Colonic mucosa (tissue), 4 donors: ENCODE measurements around the gene TRIP13. TPM values are rescaled to one million over a fixed set of nuclear protein-coding genes. Genes with fewer than 3 reads are reported as not detected.

ENCODE experiments used
- DNase-seq: peaks from one replicate; pipeline ENCODE4 v3.0.0-alpha.2; 2020
- H3K27ac ChIP-seq: fragments of 200-600 bp; one replicate; pipeline ENCODE4 v1.8.0; 2021
- H3K27me3 ChIP-seq: fragments of 200-600 bp; one replicate; pipeline ENCODE4 v1.8.0; 2021
- H3K36me3 ChIP-seq: fragments of 200-600 bp; one replicate; pipeline ENCODE4 v1.8.0; 2021
- H3K4me1 ChIP-seq: fragments of 200-600 bp; one replicate; pipeline ENCODE4 v1.8.0; 2021; ENCODE audit warnings: mild to moderate bottlenecking
- H3K4me3 ChIP-seq: fragments of 200-600 bp; one replicate; pipeline ENCODE4 v1.8.0; 2021
- H3K9ac ChIP-seq, 2 donors: one replicate each; pipeline ENCODE4 v1.7.0; 2013; ENCODE audit warnings: control low read depth in 2 of 2, low read depth in 2 of 2, low read length in 2 of 2
- H3K9me3 ChIP-seq: fragments of 200-600 bp; one replicate; pipeline ENCODE4 v1.8.0; 2021
- intact Hi-C: fragments of 100-400 bp; cut with DNase I; formaldehyde crosslinking; loops from one replicate; pipeline ENCODE4 v1.14.1; 2022
- total RNA-seq, 2 donors: library from RNA; stranded (reverse); fragmentation: NEBNext Ultra II Directional in 1 of 2; extraction: Animal tissue kit (Norgen Biotek cat#: 25700) in 1 of 2; gene quantifications; one replicate each; pipeline ENCODE4 v1.2.1, GENCODE V29; 2021
- TF ChIP-seq, protein P1 (sequence below): fragments of 200-600 bp; IDR thresholded peaks from one replicate; pipeline ENCODE4 v1.8.0; 2022; ENCODE audit warnings: antibody characterized with exemption, mild to moderate bottlenecking
- donor health status: healthy.
- donor health status: DM: no; HTN: no; CAD: no.
- donor health status: DM: no; HTN: no; CAD: no.

Gene TRIP13
- total RNA-seq, 2 donors from 2014 or later: 5.8 to 18.1 TPM

DNA sequence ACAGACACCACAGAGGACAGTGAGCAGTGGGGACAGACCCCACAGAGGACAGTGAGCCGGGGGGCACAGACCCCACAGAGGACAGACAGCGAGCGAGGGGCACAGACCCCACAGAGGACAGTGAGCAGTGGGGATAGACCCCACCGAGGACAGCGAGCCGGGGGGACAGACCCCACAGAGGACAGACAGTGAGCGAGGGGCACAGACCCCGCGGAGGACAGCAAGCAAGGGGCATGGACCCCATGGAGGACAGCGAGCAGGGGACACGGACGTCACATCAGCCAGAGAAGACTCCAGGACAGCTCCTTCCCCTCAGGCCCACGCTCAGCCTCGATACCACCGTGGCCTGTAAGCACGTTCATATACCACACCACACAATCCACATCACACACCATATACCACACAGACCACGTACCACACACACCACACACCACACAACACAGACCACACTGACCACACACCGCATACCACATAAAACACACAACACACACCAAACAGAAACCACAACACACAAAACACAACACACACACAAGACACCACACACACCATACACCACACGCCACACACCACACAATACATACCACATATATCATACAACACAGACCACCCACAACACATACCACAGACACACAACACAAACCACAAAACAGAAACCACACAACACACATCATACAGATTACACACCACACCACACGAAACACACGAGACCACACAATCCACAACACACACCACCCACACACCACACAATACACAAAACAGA is 36.7 kb upstream of the TRIP13 start:
- Histone ChIP-seq H3K9ac (no peak overlapping the region), H3K4me3 (no peak overlapping the region), H3K27ac (no peak overlapping the region), H3K9me3 (no peaks in the 10 kb centered on the region), H3K4me1 (no peaks in the 10 kb centered on the region), H3K27me3 (peaks cover 4% of the 10 kb centered on the region), H3K36me3 (no peaks in the 10 kb centered on the region)
- intact Hi-C loops: no loop called here
- TF ChIP-seq, protein P1, sequence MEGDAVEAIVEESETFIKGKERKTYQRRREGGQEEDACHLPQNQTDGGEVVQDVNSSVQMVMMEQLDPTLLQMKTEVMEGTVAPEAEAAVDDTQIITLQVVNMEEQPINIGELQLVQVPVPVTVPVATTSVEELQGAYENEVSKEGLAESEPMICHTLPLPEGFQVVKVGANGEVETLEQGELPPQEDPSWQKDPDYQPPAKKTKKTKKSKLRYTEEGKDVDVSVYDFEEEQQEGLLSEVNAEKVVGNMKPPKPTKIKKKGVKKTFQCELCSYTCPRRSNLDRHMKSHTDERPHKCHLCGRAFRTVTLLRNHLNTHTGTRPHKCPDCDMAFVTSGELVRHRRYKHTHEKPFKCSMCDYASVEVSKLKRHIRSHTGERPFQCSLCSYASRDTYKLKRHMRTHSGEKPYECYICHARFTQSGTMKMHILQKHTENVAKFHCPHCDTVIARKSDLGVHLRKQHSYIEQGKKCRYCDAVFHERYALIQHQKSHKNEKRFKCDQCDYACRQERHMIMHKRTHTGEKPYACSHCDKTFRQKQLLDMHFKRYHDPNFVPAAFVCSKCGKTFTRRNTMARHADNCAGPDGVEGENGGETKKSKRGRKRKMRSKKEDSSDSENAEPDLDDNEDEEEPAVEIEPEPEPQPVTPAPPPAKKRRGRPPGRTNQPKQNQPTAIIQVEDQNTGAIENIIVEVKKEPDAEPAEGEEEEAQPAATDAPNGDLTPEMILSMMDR: no peak
- DNase-seq: no peak

DNA sequence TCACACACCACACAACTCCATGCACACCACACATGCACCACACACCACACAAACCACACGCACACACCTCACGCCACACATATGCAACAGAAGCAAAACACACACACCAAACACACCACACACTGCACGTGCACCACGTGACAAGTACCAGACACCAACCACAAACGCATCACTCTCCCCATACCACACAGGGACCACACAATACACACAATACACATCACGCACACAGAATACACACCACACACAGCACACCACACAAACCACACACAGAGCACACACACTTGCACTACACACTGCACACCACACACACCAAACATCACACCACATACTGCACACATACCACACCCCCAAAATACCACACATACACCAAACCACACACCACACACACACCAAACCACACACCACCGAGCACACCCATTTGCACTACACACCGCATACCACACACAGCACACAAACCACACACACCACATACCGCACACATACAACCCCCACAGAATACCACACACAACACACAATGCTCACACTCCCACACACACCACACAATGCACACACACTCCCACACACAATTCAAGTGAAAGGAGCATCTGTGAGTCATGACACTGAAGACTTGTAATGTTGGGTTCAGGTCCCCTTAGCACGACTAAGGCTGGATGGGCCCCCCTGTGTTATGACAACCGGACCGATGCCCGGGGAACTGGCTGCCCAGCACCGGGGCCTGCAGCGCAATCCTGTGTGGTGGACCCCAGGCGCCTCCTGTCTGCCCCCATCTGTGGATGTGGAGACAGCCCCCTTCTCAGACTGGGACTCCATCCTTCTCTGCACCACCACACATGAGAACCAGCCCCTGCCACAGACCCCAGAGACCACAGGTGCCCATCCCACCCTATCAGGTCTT is 35.9 kb upstream of the TRIP13 start:
- H3K4me1 ChIP-seq: no peaks in the 10 kb centered on the region
- no peaks in the 10 kb centered on the region for H3K9me3 ChIP-seq
- H3K9ac ChIP-seq: no peak overlapping the region
- H3K4me3 ChIP-seq: no peak overlapping the region
- no peaks in the 10 kb centered on the region for H3K36me3 ChIP-seq
- TF ChIP-seq, protein P1: no peak
- H3K27me3 ChIP-seq: no peaks in the 10 kb centered on the region
- no peak for DNase-seq
- no peak overlapping the region for H3K27ac ChIP-seq
- intact Hi-C loops: no loop called here

DNA sequence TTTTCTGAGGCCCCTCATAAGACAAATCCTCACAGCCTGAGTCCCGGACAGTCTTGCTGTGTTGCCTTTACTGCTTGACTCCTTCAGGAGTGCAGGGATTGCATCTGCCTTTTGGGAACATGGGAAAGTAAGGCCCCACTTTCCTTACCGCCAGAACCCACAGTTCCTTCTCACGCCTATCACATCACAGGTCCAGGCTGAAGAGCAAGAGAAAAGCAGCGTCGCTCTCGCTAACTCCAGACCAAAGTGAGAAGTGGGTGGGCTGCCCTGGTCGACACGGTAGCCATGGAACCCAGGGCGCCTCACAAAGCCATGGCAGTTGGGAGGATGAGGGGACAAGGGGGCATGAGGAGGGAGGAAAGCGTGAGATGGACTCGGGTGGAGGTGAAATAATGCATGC is 34.0 kb upstream of the TRIP13 start:
- Histone ChIP-seq H3K36me3 (no peaks in the 10 kb centered on the region), H3K4me3 (no peak overlapping the region), H3K9ac (no peak overlapping the region), H3K27ac (no peak overlapping the region), H3K4me1 (no peaks in the 10 kb centered on the region), H3K27me3 (no peaks in the 10 kb centered on the region), H3K9me3 (no peaks in the 10 kb centered on the region)
- TF ChIP-seq, protein P1: no peak
- intact Hi-C loops: no loop called here
- no peak for DNase-seq

DNA sequence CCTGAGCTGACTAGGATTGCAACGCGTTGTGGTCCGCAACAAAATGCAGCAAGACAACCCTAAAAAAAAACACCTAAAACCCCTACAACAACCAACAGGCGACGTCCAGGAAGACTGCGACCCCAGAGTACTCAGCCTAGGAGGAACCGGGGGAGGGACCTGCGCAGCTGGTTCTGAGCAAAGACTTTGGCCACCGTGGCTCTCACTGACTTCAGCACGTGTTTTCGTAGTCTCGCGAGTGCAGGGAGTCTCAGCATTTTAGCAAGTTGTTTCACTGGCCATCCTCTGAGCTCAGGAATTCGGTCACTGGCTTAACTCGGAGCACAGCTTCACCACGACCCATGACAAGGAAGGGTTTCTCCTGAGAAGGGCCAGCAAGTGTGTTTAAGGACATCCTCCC is 33.3 kb upstream of the TRIP13 start:
- TF ChIP-seq, protein P1: no peak
- no peak for DNase-seq
- Histone ChIP-seq H3K4me1 (no peaks in the 10 kb centered on the region), H3K9ac (no peak overlapping the region), H3K4me3 (no peak overlapping the region), H3K27me3 (no peaks in the 10 kb centered on the region), H3K9me3 (no peaks in the 10 kb centered on the region), H3K36me3 (no peaks in the 10 kb centered on the region), H3K27ac (no peak overlapping the region)
- intact Hi-C loops: no loop called here

DNA sequence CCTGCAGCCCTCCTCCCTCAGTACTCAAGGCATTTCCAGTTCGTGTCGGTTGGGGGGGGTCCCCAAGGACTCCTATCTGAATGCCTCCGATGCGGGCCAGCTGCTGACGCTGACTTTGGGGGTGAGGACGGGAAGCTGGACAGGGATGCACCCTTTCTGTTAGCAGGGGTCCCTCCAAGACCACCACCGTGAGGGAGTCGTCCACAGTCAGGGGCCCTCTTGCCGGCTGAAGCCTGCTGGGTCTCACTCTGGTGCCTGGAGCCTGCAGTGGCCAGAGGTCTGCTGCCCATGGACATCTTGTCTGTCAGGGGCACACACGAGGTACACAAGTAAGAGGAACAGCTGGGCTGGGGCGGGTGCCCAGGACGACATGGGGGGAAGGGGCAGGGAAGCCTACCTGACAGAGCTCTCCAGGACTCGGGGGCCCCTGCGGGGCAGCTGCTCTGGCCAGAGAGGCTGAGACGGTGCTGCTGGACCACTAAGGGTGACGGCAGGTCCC is 32.8 kb upstream of the TRIP13 start:
- H3K9ac ChIP-seq: no peak overlapping the region
- no peaks in the 10 kb centered on the region for H3K27me3 ChIP-seq
- intact Hi-C loops: no loop called here
- no peak overlapping the region for H3K27ac ChIP-seq
- H3K9me3 ChIP-seq: no peaks in the 10 kb centered on the region
- no peak overlapping the region for H3K4me3 ChIP-seq
- H3K36me3 ChIP-seq: no peaks in the 10 kb centered on the region
- no peak for DNase-seq
- TF ChIP-seq, protein P1: no peak
- no peaks in the 10 kb centered on the region for H3K4me1 ChIP-seq
